HG03521 (cell line): ENCODE measurements around the gene ATL3.
A peak's percentile ranks its signal among the peaks of the same experiment; 100 is the strongest.
"Not testable (repeated sequence)": the region's sequence is repeated elsewhere in the genome, so short reads cannot be mapped to it uniquely, and the experiment has no call there.

Experiments used
- ATAC-seq: cut with Tn5 transposase; IDR thresholded peaks from one replicate; pipeline ENCODE4 v1.9.1; 2021; ENCODE audit warnings: mild to moderate bottlenecking, moderate library complexity; ENCODE audit not compliant: unreplicated experiment

Gene ATL3

GRCh38 chr11:63671322-63672155 lies at the start of gene ATL3:
Gene ATL3, minus strand, starts transcription at chr11:63671376. Its CDS starts 41 bp downstream, at chr11:63671335.
- ATAC-seq = peak; percentile 84

- ATAC-seq = no peak
These were observed 49.4 kb upstream of the ATL3 start for GRCh38 chr11:63720611-63721010.

- ATAC-seq = no peak
These were observed 48.8 kb upstream of the ATL3 start for GRCh38 chr11:63719987-63720386.

- no peak for ATAC-seq
These were observed 47.8 kb upstream of the ATL3 start for GRCh38 chr11:63719001-63719400.

GRCh38 chr11:63716046-63716445 lies 44.9 kb upstream of the ATL3 start:
- no peak for ATAC-seq

GRCh38 chr11:63713766-63714165 lies 42.6 kb upstream of the ATL3 start:
- ATAC-seq = no peak

- ATAC-seq = no peak
These were observed 40.7 kb upstream of the ATL3 start for GRCh38 chr11:63711838-63712237.

- ATAC-seq = no peak
These were observed 39.5 kb upstream of the ATL3 start for GRCh38 chr11:63710476-63711217.

- no peak for ATAC-seq
These were observed 38.2 kb upstream of the ATL3 start for GRCh38 chr11:63709336-63709884.

GRCh38 chr11:63708764-63709163 lies 37.6 kb upstream of the ATL3 start:
- ATAC-seq = no peak

- no peak for ATAC-seq
These were observed 34.4 kb upstream of the ATL3 start for GRCh38 chr11:63705526-63705925.

GRCh38 chr11:63699896-63700295 lies 28.7 kb upstream of the ATL3 start:
- no peak for ATAC-seq

GRCh38 chr11:63698976-63699733 lies 28.0 kb upstream of the ATL3 start:
- ATAC-seq = no peak

- no peak for ATAC-seq
These were observed 23.4 kb upstream of the ATL3 start for GRCh38 chr11:63694596-63694995.

GRCh38 chr11:63687845-63688244 lies 16.7 kb upstream of the ATL3 start:
- ATAC-seq = no peak

GRCh38 chr11:63686926-63687325 lies 15.8 kb upstream of the ATL3 start:
- ATAC-seq = no peak

GRCh38 chr11:63685158-63685721 lies 14.1 kb upstream of the ATL3 start:
- not testable (repeated sequence) for ATAC-seq

- no peak for ATAC-seq
These were observed 12.2 kb upstream of the ATL3 start for GRCh38 chr11:63683133-63683991.

- ATAC-seq = peak; percentile 7
These were observed 11.2 kb upstream of the ATL3 start for GRCh38 chr11:63682066-63683021.
